Measurements from ENCODE around the gene RAVER1.

Gene RAVER1

GRCh38 chr19:10332158-10332964 lies 968 bp downstream of the RAVER1 start:
- H3K36me3 Mint-ChIP-seq = peaks cover 5% of the 10 kb centered on the region
- H3K4me1 Mint-ChIP-seq = peaks cover 18% of the 10 kb centered on the region
- H3K9me3 Mint-ChIP-seq = no peaks in the 10 kb centered on the region
- peak overlapping the region; percentile 97 for H3K4me3 Mint-ChIP-seq
- H3K27me3 Mint-ChIP-seq = no peaks in the 10 kb centered on the region
- H3K27ac Mint-ChIP-seq = peak overlapping the region; percentile 98

DNA sequence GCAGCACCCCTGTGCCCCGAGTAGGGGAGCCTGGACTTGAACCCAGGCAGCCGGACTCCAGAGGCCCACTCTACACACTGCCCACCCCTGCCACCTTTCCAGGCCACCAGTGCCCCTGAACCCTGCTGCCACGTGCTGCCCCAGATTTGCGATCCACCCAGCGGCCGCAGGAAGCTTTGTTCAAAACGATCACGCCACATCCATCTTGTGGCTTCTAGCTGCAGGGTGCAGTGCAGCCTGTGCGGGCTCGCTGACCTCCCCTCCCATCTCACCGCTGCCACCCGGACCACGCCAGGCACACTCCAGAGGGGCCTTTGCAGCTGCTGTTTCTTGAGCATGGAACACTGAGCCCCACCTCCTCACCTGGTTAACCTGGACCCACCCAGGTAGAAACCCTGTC lies 3.8 kb downstream of the RAVER1 start:
- H3K27ac Mint-ChIP-seq = no peak overlapping the region
- H3K9me3 Mint-ChIP-seq = no peaks in the 10 kb centered on the region
- peaks cover 18% of the 10 kb centered on the region for H3K4me1 Mint-ChIP-seq
- no peak overlapping the region for H3K4me3 Mint-ChIP-seq
- peaks cover 5% of the 10 kb centered on the region for H3K36me3 Mint-ChIP-seq
- no peaks in the 10 kb centered on the region for H3K27me3 Mint-ChIP-seq

DNA sequence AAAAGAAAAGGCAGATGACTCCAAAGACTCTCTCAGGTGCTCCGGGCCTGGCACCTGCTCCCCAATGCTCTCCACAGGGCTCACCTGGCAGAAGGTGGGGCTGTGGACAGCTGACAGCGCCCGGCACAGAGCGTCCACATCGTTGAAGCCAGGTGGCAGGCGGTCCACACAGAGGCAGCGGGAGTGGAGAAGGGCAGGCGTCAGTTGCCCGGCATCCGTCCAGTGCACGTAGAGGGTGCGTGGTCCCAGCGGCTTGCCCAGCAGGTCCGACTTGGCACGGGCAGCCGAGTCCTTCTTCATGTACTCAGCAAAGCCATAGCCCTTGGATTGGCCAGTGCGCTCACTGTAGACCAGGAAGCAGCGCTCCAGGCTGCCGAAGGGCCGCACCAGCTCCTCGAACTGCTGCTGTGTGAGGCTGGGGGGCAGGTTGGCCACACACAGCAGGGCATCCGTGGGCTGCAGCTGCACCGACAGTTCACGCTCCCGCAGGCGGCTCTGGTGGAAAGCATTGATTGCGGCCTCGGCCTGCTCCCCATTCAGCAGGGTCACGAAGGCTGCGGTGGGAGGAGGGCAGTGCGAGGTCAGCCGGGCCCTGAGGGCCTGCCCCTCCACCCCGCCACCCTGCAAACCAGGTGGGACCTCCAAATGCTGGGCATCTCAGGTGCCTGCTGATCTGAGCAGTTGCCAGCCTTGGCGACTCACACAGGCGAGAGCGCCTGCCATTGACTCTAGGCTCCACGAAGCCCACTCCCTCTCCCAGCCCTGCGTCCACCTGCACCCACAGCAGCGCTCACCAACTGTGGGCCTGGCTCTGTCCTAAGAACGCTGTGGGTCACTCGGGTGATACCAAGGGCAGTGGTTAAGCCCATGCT lies 4.5 kb downstream of the RAVER1 start:
- H3K4me3 Mint-ChIP-seq = no peak overlapping the region
- no peak overlapping the region for H3K27ac Mint-ChIP-seq
- H3K4me1 Mint-ChIP-seq = peaks cover 17% of the 10 kb centered on the region
- peaks cover 5% of the 10 kb centered on the region for H3K36me3 Mint-ChIP-seq
- no peaks in the 10 kb centered on the region for H3K27me3 Mint-ChIP-seq
- H3K9me3 Mint-ChIP-seq = no peaks in the 10 kb centered on the region

DNA sequence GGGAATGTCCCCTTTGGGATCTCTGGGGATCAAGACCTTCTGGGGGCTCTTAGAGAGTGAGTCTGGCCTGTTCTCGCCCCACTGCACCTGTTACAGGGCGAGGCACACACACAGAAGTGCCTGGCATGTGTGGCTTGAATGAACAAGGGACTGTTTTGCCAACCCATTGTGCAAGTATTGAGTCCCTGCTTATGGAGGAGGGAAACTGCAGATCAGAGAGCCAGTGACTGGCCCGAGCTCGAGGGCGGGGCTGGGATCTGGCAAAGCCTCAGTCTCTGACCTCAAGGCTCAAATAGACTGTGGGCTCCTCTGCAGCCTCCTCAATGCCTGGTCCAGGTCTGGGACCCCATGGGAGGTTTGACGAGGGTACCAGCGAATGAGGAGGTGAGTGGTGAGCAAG lies 5.5 kb downstream of the RAVER1 start:
- Mint-ChIP-seq H3K27ac (no peak overlapping the region), H3K36me3 (peaks cover 4% of the 10 kb centered on the region), H3K4me3 (no peak overlapping the region)

GRCh38 chr19:10325732-10326131 lies 7.6 kb downstream of the RAVER1 start:
- Mint-ChIP-seq H3K36me3 (no peaks in the 10 kb centered on the region), H3K4me3 (no peak overlapping the region), H3K27me3 (no peaks in the 10 kb centered on the region), H3K9me3 (no peaks in the 10 kb centered on the region), H3K4me1 (peaks cover 4% of the 10 kb centered on the region), H3K27ac (no peak overlapping the region)

More for the DNA sequence above, 5.5 kb downstream of the RAVER1 start:
- no peaks in the 10 kb centered on the region for H3K9me3 Mint-ChIP-seq
- H3K27me3 Mint-ChIP-seq = no peaks in the 10 kb centered on the region
- H3K4me1 Mint-ChIP-seq = peaks cover 12% of the 10 kb centered on the region

DNA sequence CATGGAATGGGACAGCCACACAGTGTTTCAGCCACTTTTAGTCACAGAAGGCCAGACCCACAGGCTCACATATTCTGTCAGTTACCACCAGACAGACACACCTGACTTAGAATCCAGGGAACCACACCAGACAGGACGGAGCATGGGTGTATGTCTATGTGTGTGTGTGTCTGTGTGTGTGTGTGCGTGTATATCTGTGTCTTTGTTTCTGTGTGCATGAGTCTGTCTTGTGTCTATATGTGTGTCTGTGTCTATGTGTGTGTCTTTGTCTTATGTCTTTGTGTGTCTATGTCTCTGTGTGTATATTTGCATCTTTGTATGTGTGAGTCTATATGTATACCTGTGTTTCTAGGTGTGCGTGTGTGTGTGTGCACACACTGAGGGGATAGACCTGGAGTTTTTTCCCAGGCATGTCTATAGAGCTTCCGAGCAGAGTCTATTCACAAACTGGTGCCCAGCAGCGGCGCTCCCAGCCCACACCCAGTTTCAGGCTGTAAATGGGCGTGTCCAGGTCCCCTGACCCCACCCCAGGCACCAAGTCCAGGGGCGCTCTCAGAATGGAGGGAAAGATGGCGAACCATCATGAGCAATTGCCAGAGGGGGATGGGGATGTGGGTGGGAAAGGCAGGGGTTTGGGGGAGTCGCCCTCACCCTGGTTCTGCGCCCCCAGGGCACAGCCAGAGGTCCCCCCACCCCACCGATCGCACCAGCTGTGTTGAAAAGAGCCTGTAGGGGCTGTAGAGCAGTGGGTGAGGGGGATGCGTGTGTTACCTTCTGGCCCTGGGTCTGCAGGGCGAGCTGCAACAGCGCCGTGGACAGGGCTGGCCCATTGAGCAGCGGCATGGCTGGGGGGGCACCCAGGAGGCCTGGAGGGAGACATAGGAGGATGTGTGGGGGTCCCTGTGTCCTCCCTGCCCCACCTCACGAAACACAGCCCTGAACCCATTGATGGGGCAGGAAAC lies 11.2 kb downstream of the RAVER1 start:
- no peaks in the 10 kb centered on the region for H3K4me1 Mint-ChIP-seq
- no peaks in the 10 kb centered on the region for H3K27me3 Mint-ChIP-seq
- H3K9me3 Mint-ChIP-seq = no peaks in the 10 kb centered on the region
- no peak overlapping the region for H3K27ac Mint-ChIP-seq
- H3K4me3 Mint-ChIP-seq = no peak overlapping the region
- peaks cover 6% of the 10 kb centered on the region for H3K36me3 Mint-ChIP-seq

- H3K36me3 Mint-ChIP-seq = peaks cover 6% of the 10 kb centered on the region
- H3K4me3 Mint-ChIP-seq = no peak overlapping the region
- H3K27me3 Mint-ChIP-seq = no peaks in the 10 kb centered on the region
- no peak overlapping the region for H3K27ac Mint-ChIP-seq
- H3K9me3 Mint-ChIP-seq = no peaks in the 10 kb centered on the region
- H3K4me1 Mint-ChIP-seq = peaks cover under 1% of the 10 kb centered on the region
Measured at GRCh38 chr19:10321417-10321797, 11.9 kb downstream of the RAVER1 start.

GRCh38 chr19:10320602-10321416 lies 12.5 kb downstream of the RAVER1 start:
- H3K4me1 Mint-ChIP-seq = peaks cover 7% of the 10 kb centered on the region
- no peaks in the 10 kb centered on the region for H3K27me3 Mint-ChIP-seq
- H3K27ac Mint-ChIP-seq = no peak overlapping the region
- no peak overlapping the region for H3K4me3 Mint-ChIP-seq
- H3K9me3 Mint-ChIP-seq = no peaks in the 10 kb centered on the region
- H3K36me3 Mint-ChIP-seq = peaks cover 10% of the 10 kb centered on the region

- H3K27me3 Mint-ChIP-seq = no peaks in the 10 kb centered on the region
Measured at GRCh38 chr19:10318807-10319682, 14.3 kb downstream of the RAVER1 start.

GRCh38 chr19:10317857-10318462 lies 15.4 kb downstream of the RAVER1 start:
- Mint-ChIP-seq H3K4me1 (peaks cover 21% of the 10 kb centered on the region), H3K4me3 (no peak overlapping the region), H3K27me3 (no peaks in the 10 kb centered on the region), H3K27ac (no peak overlapping the region), H3K9me3 (no peaks in the 10 kb centered on the region), H3K36me3 (peaks cover 12% of the 10 kb centered on the region)

More at GRCh38 chr19:10318807-10319682, 14.3 kb downstream of the RAVER1 start:
- Mint-ChIP-seq H3K36me3 (peaks cover 12% of the 10 kb centered on the region), H3K4me3 (no peak overlapping the region), H3K4me1 (peaks cover 21% of the 10 kb centered on the region), H3K9me3 (no peaks in the 10 kb centered on the region), H3K27ac (no peak overlapping the region)

DNA sequence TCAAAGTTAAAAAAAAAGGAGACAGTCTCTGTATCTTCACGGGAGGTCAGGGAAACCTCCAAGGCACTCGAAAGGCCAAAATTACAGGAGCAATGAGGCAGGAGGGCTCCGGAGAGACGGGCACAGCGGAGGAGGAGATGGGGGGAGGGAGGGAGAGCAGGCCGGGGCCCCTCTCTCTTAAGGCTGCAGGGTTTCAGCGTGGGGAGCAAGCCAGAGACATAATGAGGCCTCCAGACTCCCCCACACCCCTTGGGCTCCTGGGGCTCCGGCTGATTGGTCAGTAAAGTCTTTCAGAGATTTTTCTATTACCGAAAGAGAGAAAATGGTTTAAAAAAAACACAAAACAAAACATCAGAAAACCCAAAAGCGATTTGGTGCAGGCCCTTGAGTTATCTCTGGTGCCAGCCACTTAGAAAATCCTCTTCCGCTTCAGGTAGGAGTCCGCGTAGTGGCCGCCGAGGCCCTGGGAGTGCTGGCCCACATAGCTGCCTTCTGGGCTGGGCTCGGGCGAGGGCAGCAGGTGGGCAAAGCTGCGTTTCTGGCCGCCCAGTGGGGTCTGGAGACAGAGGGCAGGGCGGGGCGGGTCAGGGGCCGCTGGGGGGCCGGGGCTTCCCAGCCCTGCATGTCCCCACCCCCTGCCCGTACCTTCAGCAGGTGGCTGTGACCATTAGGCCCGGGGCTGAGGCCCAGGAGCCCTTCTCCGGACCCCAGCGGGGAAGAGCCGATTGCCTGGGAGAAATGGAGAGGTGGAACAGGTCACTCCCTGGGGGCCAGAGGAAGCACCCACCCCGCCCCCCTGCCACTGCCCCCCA lies 16.1 kb downstream of the RAVER1 start:
- Mint-ChIP-seq H3K4me1 (peaks cover 21% of the 10 kb centered on the region), H3K36me3 (peaks cover 12% of the 10 kb centered on the region)

DNA sequence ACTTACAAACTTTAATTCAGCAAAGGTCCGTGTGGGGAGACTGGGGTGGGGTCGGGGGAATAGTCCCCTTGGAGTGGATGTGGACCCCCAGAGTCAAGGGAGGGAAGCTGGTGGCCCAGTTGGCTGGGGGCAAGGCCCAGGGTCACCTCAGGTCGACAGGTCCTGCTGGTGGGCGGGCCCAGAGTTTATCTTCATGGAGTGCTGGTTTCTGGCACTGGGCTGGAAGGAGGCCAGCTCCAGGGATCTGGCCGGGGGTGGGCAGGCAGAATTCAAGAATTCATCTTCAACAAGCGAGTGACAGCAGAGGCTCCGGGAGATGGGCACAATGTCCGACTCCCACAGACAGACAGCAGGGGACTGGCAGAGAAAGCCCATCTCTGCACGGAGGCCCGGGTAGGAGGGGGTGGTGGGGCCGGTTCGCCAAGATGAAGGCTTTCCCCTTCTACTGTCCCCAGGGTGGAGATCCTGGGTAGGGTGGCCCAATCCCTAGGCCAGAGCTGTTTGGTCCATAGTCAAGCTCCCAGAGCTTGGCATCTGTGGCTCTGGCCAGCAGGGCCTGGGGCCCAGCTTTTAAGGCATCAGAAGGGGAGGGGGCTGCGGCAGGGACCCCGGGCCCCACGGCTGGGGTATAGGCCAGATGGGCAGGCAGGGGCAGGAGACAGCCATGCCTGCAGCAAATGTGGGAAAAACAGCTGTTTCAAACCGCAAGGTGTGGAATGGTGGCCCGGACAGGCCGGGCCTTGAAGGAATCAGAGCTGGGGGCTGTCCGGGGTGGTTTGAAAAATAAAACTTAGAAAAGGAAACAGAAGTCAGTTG lies 16.9 kb downstream of the RAVER1 start:
- Mint-ChIP-seq H3K9me3 (no peaks in the 10 kb centered on the region), H3K4me1 (peaks cover 21% of the 10 kb centered on the region), H3K36me3 (peaks cover 12% of the 10 kb centered on the region), H3K4me3 (peak overlapping the region; percentile 89), H3K27ac (peak overlapping the region; percentile 74), H3K27me3 (no peaks in the 10 kb centered on the region)

More for the DNA sequence above, 16.1 kb downstream of the RAVER1 start:
- no peak overlapping the region for H3K27ac Mint-ChIP-seq
- no peak overlapping the region for H3K4me3 Mint-ChIP-seq
- H3K9me3 Mint-ChIP-seq = no peaks in the 10 kb centered on the region
- H3K27me3 Mint-ChIP-seq = no peaks in the 10 kb centered on the region
